GM19023 (cell line): ENCODE data around the gene NFAM1.

ENCODE experiments used
- ATAC-seq: cut with Tn5 transposase; IDR thresholded peaks from one replicate; pipeline ENCODE4 v1.9.1; 2021; ENCODE audit warnings: mild to moderate bottlenecking, moderate library complexity; ENCODE audit not compliant: unreplicated experiment

NFAM1 gene

DNA sequence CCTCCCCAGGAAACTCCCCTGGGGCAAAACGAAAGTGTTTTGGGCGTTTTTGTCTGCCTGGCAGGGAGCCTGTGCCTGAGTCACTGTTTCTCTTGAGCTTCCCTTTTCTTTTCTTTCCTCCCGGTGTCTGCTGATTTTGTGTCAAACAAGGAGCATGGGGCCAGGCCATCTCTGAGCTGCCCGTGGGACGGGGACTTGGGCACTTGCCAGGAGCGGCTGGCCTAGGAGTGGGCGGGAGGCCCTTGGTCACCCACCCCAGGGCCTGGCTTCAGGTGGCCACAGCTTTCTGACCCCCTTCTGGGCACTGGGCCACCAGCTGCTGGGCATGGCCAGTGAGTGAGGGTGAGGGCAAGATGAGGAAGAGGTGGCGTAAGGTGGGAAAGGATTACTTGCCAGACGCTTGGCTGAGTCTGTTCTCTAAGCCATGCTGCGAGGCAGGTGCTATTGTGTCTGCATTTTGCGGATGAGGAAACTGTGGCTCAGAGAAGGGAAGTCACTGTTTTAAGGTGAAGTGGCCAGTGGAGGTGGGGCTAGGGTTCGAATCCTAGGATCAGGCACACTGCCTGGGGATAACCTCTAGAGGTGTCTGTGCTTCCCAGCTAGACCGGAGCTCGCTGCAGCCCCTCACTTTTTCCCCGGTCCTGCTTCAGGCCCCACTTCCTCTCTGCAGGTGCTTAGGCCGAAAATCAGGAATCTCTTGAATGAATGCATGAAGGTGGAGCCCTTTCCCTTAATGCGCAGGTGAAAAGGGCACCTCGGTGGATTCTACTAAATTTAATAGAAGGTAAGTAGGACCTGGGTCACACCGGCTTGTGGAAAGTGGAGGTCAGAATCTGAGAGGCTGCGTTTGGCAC, 7.8 kb upstream of the NFAM1 start:
- ATAC-seq, result no peak

DNA sequence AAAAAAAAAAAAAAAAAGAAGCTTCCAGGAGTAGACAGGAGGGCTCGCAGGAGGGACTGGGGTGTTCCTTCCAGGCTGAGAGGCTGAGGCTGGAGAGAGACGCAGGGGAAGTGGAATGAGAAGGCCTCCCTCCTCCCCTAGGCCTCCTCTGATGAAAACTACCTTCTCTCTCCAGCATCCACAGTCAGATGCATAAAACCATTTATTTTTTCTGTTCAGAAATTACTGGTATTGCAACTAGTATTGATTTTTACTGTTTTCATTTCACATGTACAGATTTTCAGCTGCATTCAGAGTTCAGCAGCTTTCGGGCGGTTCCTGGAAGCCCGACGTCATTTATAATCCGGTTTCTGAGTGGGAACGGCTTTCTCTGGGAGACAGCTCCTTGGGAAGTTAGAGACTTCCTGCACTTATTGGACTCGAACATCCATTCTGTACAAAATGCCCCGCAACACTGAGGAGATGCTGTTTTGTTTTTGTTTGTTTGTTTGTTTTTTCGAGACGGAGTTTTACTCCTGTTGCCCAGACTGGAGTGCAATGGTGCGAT, 6.9 kb upstream of the NFAM1 start:
- no peak for ATAC-seq

DNA sequence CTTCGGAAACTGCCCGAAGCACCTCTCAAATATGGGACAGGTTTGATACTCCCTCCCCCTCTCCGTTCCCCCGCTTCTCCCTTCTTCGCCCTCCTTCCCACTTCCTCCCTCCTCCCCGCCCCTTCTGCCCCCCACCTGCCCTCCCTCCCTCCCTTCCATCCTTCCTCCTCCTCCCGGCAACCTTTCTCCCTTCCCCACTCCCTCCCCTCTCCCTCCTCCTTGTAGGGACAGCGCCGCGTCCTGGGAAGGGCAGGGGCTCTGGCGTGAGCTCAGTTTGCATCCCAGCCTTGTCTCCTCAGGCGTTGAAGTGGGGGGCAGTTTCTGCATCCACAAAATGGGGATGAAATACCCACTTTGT, 6.1 kb upstream of the NFAM1 start:
- no peak for ATAC-seq

DNA sequence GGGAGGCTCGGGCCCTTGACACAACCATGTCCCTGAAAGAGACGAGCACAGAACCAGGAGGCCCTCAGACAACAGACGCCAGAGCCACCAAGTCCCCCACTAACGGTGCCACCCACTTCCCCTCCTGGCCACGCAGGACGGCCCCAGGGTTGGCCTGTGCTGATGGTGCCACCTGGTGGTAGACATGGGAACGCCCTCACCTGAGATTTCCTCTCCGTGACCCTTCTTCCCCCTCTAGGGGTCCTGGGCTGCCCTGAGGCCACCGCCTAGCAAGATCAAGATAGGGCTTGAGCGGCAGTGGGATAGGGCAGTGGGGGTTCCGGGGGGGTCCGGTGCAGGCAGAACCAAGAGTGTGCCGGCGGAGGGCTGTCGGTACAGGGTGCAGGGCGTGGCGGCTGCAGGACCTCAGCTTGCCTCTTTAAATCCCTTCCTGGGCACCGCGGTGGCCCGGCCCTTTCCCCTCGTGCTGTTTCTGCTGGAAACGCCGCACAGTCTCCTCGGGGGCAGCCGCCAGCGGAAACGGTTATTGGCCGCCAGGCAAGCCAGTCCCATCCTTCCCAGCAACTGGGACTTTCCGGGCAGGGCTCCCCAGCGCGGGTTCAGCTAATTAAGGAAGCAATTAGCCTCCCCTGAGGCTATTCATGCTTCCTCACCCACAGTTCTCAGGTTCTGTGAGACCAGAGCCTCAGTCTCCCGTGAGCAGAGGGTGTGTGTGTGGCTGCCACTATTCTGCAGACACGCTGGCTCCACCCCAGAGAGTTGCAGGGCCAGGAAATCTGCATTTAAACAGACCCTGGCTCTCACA, 5.5 kb upstream of the NFAM1 start:
- ATAC-seq, result peak; percentile 61

DNA sequence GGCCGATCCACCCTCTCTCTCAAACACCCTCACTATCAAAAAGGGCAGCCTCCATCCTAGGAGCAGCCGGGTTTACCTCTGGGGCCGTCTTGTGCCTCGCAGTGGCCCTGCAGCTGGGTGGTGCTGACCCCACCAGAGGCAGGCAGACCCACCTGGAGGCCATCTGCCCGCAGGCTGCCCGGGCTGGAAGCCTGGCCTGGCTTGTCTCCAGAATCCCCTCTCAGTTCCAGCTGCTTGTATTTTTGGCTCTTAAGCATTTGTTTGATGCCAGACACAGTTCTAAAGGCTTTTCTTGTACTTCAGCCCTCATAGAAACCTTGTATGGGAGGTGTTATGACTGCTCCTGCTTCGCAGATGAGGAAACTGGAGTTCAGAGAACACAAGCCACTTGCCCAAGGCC, 4.2 kb upstream of the NFAM1 start:
- no peak for ATAC-seq

DNA sequence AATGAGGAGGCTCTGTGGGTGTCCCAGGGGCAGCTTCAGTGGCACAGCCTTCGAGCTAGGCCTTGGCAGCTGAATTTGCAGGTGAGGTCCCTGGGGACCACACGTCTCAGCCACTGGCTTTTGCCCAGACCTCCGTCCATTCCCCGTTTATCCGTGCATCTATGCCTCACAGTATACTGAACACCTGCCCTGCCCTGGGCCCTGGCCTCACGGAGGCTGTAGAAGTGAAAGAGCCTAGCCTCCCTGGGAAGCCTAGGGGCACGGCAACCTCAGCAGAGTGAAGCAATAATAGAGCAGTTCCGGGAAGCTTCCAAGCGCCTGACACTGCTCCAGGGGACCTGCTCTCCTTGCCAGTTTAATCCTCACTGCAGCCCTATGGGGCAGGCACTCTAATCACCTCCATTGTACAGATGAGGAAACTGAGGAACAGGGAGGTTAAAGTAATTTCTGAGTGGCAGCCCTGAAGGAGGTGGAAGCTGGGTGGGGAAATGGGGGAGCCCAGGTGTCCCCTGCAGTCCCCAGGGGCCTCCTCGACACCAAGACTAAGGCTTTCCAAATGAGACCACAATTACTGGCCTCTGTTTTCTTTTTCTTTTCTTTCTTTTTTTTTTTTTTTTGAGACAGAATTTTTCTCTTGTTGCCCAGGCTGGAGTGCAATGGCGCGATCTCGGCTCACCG, 2.7 kb upstream of the NFAM1 start:
- ATAC-seq, result no peak

DNA sequence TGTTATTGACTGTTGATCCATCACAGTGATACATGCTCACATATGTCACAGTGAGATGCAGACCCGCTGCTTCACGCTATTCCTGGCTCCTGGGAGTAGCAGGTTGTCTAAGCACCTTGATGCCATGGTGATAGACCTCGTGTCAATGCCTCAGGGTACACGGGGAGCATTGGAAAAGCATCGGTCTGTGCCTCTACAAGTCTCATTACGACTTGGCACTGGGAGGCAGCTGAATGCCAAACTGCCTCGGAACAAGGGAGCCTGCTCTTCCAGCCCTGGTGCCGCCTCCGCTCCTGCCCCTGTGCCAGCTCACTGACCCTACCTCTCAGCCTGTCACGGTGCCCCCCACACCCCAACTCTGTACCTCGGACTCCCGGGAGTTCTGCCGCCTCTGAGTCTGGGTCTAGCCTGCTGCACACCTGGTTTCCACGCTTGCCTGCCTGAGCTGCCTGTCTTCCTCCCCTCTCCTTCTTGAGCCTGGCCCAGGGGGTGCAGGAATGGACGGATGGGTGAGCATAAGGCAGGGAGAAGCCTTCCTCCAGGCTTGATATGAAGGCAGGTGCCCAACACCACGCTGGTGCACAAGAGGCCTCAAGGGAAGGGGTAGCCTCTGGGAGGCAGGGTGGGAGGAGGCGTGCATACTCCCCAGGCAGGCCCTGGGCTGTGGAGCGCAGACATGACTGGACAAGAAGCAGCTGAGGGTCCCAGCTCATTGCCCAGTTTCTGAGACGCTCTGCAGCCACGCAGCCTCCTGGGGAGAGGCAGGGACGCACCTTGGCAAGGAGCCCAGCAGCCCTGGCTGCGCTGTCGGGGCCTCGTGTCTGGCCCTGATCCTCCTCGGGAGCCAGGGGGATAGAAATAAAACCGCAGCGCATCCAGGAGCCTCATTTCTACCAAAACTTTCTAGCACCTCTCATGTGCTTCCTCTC, 1.8 kb upstream of the NFAM1 start:
- no peak for ATAC-seq

DNA sequence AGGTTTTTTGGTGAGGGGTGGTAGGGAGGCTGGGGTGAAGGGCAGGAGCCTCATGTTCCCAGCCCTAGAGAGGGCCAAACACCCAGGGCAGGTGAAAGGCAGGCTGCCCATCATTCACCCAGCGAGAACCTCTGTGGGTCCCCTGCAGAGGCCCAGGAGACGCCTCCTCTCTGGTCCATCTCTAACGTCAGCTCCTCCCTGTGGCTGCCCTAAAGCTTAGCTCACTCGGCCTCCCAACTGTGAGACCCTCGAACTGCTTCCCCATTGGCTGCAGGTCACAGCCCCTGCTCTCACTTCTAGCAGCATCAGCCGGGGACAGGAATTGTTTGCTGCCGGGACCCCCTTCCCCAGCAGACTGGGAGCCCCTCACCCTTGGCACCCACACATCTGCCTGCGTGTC, 615 bp upstream of the NFAM1 start:
- no peak for ATAC-seq

DNA sequence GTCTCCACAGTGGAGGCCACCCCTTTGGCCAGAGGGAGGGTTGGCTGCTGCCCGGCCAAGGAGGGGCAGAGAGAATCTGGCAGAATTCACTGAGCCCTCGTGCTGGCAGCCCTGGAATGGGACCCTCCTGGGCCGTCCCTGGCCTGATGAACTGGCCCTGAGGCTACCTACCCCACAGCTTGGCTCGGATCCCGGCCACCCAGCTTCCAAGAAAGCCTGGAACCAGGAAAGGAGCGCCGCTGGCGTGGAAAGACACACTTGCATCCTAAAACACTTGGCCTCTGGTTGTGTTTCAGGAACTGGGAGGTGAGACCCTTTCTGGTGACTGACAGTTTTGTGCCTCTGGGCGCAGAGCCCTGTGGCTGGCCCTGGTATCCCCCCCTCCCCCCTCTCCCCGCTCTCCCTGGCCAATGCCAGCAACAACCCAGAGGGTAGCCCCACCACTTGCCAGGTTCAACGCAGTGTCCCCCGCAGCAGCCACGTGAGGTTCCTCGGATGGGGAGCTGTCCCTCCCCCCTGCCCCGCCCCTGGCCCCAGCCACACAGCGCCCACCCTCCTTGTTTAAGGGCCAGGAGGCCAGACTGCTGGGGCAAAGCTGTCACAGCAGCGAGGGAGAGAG, 693 bp downstream of the NFAM1 start:
- ATAC-seq, result no peak

DNA sequence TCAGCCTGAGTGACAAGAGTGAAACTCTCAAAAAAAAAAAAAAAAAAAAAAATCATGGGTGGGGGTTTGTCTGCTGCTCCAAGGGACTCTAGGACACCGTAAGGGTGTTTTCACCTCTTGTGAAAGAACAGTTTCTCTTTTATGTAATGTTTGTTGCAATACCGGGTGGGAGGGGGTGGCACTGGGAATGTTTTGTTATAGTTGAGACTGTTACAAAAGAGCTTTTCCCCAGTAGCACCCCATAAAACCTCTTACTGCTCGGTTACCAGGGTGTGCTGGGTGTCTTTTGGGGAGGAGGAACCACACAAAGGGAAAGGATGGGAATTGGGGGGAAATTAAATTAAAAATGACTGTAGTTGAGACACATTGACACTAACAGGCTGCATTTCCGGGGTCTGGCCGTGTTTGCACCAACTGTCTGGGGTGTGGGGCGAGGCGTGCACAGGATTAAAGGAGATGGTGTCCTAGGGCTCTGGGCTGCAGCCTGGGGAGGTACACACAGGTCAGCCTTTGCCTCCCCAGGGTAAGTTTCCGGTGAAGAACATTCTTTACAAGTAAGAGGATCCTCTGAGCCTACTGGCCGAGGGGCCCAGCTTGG, 1.6 kb downstream of the NFAM1 start:
- ATAC-seq, result no peak

DNA sequence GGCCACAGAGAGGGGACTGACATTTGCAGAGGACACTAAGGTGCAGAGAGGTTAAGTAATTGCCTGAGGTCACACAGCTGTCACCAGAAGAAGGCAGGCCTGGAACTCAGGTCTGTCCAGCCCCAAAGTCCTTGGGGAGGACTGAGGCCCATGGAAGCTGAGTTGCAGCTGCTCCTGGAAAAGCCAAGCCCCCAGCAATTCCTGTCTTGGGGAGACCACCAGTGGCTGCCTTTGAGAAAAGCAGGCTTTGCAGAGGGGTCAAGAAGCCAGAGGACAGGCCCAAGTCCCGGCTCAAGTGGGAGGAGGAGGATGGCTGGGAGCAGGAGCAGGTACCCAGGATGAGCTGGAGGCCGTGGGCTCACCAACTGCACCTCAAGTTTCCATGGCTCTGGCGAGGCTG, 3.4 kb downstream of the NFAM1 start:
- ATAC-seq, result no peak

DNA sequence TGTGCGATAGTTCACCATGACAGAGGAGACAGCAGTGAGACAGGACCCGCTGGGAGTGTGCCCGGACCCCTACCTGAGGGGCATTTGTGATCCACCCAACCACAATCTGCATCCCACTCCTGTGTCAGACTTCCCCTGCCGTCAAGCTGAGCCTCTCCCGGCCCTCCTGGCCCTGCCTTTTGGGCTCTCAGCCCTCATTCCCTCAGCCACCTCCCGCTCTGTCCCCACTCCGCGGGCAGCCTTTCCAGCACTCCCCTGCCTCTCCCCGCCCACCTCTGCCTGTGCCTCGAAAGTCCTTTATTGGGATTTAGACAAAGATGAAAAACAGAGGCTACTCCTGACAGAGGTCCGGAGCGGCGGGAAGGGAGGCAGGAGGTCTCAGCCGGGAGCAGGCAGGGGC, 4.2 kb downstream of the NFAM1 start:
- ATAC-seq, result no peak

DNA sequence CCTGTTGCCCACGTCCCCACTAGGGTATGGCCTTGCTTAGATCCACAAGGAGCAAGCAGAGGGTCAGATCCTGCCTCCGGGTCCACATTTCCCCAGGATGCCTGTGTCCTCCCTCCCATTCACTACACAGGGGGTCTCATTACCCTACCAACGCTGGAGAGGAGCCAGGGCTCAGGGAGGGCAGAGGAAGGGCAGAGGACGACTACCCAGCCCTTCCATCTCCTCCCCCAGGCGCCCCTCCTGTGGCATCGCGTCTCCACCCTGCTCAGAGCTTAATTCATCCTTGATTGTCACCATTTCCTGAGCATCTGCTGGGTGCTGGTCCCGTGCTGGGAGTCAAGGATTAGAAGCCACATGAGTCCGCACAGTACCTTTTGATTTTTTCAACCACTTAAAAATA, 5.0 kb downstream of the NFAM1 start:
- no peak for ATAC-seq

DNA sequence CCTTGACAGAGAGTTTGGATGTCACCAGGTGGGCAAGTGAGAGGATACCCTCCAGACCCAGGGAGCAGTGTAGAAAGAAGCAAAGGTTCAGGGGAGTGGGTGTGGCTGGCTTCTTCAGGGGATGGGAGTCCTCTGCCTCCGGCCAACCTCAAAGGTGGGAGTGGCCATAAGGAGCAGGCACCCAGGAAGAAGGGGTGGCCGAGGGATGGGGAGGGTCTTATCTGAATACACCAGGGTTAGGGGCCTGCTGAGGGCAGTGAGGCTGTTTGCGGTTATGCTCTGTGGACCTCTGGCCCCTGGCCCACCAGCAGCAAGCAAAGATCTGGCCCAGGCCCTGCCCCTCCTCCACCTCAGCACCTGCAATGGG, 6.2 kb downstream of the NFAM1 start:
- ATAC-seq, result no peak

DNA sequence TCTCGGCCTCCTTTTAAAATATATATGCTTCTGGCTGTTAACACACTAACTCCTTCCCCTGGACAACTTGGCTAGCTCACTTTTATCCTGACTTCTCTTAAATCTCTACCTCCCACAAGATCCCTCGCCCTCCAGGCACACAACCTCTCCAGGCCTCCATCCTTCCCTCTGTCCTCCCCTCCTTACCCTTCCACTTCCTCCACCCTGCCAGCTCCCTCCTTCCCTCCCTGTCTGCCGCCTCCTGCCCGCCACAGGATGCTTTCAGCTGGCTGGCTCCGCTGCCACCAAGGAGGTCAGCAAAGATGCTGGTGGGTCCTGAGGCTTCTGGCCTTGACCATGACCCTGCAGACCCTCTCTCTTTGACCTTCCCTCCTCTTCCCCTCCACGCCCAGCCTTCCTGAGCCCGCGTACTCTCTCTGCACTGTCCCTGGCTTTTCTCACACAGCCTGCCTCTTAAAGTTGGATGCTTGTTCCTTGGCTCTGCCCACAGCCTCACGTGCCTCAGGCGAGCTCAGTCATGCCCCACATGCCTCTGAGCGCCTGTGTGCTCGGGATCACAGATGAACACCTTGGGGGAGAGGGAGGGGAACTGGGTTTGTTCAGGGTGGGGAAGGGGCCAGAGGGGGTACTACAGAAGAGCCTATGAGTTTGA, 6.7 kb downstream of the NFAM1 start:
- no peak for ATAC-seq

DNA sequence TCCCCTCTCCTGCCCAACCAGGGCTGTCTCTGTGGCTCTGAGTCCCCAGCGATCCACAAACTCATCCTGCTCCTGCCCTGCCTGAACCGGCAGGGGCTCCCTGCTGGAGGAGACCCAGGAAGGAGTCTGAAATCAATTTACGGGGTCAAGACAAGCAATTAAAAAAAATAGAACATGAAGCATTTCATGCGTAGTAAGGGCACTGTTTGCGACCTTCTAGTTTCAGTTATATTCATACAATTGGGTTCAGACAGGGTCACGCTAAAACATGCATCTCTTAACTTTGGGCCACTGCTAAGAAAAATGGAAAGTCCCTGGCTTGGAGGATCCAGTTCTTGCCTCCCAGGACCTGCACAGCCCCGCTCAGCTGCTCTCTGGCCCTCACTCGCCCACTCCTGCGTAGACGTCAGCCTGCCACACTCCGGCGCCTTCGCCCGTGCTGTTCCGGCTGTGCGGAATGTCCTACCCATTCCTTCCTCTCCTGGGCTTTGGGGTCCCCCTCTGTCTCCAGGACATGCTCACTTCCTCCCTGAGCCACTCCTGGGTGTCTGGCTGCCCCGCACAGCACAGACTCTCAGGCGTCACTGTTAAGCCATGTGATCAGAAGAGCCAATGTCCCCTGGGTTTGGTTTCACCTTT, 12.8 kb downstream of the NFAM1 start:
- ATAC-seq, result no peak

DNA sequence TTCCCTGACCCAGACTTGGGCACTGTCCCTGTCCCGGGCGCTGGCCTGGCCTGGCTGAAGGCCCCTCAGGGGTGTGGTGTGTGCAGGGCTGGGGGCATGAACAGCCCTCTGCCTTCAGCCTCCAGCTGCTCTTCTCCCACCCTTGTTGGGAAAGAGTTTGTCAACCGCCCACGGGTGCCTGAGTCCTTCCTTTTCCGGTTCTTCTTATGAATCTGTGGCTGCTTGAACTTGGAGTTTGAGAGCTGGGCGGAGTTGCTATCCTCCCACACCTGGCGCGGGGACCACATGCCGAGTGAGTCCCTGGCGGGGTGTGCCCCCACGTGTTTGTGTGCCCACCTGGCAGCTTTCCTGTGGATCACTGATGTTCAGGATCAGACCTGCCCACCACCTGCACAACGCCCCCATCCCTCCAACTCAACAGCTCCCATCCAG, 13.4 kb downstream of the NFAM1 start:
- ATAC-seq, result no peak

DNA sequence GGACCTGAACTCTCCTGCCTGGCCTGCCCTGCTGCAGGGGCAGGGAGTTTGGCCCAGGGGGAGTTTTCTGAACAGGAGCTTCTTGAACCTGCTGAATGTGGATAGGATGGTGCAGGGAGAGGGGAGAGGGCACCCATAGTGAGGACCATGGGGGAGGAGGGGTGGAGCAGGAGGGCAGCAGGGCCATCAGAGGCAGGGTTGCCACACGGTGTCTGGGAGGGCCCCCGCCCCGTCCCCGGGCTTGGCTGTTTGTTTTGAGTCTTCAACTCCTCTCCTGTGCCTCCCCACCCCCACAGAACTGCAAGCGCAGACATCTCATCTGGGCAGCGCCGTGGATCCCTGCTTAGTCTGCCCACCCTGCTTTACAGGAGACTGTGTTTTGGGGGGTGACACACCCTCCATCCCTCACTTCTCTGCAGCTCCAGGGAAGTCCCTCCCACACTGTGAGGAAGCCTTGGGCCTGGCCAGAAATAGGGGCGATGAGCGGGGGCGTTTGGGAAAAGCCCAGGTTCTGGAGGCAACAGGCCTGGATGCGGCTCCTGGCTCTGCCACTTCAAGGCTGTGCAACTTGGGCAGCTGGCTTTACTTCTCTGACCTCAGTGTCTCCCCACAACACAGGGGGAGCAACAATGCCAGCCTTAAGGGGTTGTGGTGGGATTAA, 14.4 kb downstream of the NFAM1 start:
- ATAC-seq, result no peak
